Stimulated activated naive B cell treated with anti-CD40 and anti-IgM and Interleukin-4, amounts not matched to agents 10 μg/mL and 1 μg/mL and 100 μg/mL, for 72 hours (primary cell): Measurements from ENCODE around the gene FASN.

Experiments used
- ATAC-seq, 2 donors: fragments of 150-1000 bp; cut with Tn5 transposase; replicated peaks; 2 replicates each; pipeline ENCODE4 v1.10.0; 2021; ENCODE audit warnings: moderate library complexity in 1 of 2
- DNase-seq: peaks from one replicate; pipeline ENCODE4 v3.0.0; 2021
- H3K27ac Mint-ChIP-seq: one replicate; pipeline ENCODE4 v1.8.0; 2022; ENCODE audit warnings: mild to moderate bottlenecking, mixed read lengths
- H3K27me3 Mint-ChIP-seq, 2 donors: one replicate each; pipeline ENCODE4 v1.8.0; 2022; ENCODE audit warnings: mixed read lengths in 2 of 2
- H3K36me3 Mint-ChIP-seq, 2 donors: one replicate each; pipeline ENCODE4 v1.8.0; 2022; ENCODE audit warnings: mixed read lengths in 2 of 2, mild to moderate bottlenecking in 1 of 2
- H3K4me1 Mint-ChIP-seq, 2 donors: one replicate each; pipeline ENCODE4 v1.8.0; 2022; ENCODE audit warnings: mixed read lengths in 2 of 2, mild to moderate bottlenecking in 1 of 2
- H3K4me3 Mint-ChIP-seq, 2 donors: one replicate each; pipeline ENCODE4 v1.8.0; 2022; ENCODE audit warnings: mild to moderate bottlenecking in 2 of 2, mixed read lengths in 2 of 2, moderate library complexity in 1 of 2
- H3K9me3 Mint-ChIP-seq, 2 donors: one replicate each; pipeline ENCODE4 v1.8.0; 2022; ENCODE audit warnings: mixed read lengths in 2 of 2, mild to moderate bottlenecking in 1 of 2

Gene FASN

GRCh38 chr17:82091264-82092066, 6.6 kb downstream of the FASN start:
- no peaks in the 10 kb centered on the region for H3K27me3 Mint-ChIP-seq
- H3K9me3 Mint-ChIP-seq: no peaks in the 10 kb centered on the region
- peaks cover 6 to 12% of the 10 kb centered on the region in 2 donors for H3K4me1 Mint-ChIP-seq
- ATAC-seq: no peak
- DNase-seq: no peak
- peaks cover 30 to 43% of the 10 kb centered on the region in 2 donors for H3K36me3 Mint-ChIP-seq
- no peak overlapping the region for H3K27ac Mint-ChIP-seq
- no peak overlapping the region for H3K4me3 Mint-ChIP-seq

GRCh38 chr17:82090549-82091263, 7.3 kb downstream of the FASN start:
- Mint-ChIP-seq H3K36me3 (peaks cover 27 to 35% of the 10 kb centered on the region in 2 donors), H3K4me3 (no peak overlapping the region), H3K4me1 (peaks cover 4 to 5% of the 10 kb centered on the region in 2 donors), H3K27ac (no peak overlapping the region), H3K27me3 (no peaks in the 10 kb centered on the region), H3K9me3 (no peaks in the 10 kb centered on the region)
- ATAC-seq: no peak
- DNase-seq: no peak

- Mint-ChIP-seq H3K27me3 (no peaks in the 10 kb centered on the region), H3K9me3 (no peaks in the 10 kb centered on the region), H3K4me3 (no peak overlapping the region), H3K36me3 (peaks cover 24 to 28% of the 10 kb centered on the region in 2 donors), H3K4me1 (peaks cover 4% of the 10 kb centered on the region in 2 donors), H3K27ac (no peak overlapping the region)
- no peak for ATAC-seq
- no peak for DNase-seq
Observed at GRCh38 chr17:82089723-82090548, 8.1 kb downstream of the FASN start.

- H3K9me3 Mint-ChIP-seq: no peaks in the 10 kb centered on the region
- H3K36me3 Mint-ChIP-seq: peaks cover 27 to 31% of the 10 kb centered on the region in 2 donors
- ATAC-seq (no peak), DNase-seq (no peak)
- H3K27ac Mint-ChIP-seq: peak overlapping the region; percentile 20
- no peak overlapping the region for H3K4me3 Mint-ChIP-seq
- H3K4me1 Mint-ChIP-seq: peaks cover 4 to 5% of the 10 kb centered on the region in 2 donors
- H3K27me3 Mint-ChIP-seq: no peaks in the 10 kb centered on the region
Observed at GRCh38 chr17:82088838-82089722, 9.0 kb downstream of the FASN start.

DNA sequence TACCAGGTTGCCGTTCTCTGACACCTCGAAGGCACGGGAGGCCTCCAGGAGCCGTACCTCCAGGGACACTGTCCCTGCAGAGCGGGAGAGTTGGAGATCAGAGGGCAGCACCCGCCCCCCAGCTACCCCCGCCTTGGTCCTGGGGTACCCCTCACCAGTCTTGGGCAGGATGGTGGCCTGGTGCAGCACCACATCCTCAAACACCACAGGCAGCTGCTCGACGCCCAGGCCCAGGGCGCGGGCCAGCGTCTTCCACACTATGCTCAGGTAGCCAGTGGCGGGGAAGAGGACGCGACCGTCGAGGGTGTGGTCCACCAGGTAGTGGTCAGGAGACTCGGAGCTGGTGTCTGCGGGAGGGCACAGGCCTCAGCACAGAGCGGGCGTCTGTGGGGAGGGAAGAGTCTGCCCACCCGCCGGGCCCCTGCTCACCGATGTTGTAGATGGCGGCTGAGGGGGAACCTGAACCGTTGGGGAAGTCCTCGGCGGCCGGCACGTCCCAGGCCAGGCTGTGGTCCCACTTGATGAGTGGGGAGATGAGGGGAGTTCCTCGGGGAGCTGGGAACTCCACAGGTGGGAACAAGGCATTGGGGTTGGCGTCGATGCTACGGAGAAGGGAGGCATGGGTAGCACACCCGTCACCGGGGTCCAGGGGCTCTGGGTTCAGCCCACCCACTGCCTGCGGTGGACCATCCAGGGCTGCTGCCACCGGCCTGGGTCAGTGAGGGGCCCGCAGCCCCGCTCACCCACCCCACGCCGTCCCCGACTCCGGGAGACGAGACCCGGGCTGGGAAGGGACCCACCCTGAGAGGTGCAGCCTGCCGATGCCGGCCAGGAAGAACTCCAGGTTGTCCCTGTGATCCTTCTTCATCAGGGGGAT, 9.8 kb downstream of the FASN start:
- ATAC-seq (no peak), DNase-seq (no peak)
- Mint-ChIP-seq H3K36me3 (peaks cover 30 to 33% of the 10 kb centered on the region in 2 donors), H3K4me1 (peaks cover 1 to 3% of the 10 kb centered on the region in 2 donors), H3K27ac (no peak overlapping the region), H3K4me3 (no peak overlapping the region), H3K9me3 (no peaks in the 10 kb centered on the region), H3K27me3 (no peaks in the 10 kb centered on the region)

- H3K36me3 Mint-ChIP-seq: peaks cover 34 to 41% of the 10 kb centered on the region in 2 donors
- H3K27me3 Mint-ChIP-seq: no peaks in the 10 kb centered on the region
- no peak overlapping the region for H3K27ac Mint-ChIP-seq
- no peak overlapping the region for H3K4me3 Mint-ChIP-seq
- H3K4me1 Mint-ChIP-seq: peaks cover 0 to 2% of the 10 kb centered on the region in 2 donors
- ATAC-seq: no peak
- DNase-seq: no peak
- no peaks in the 10 kb centered on the region for H3K9me3 Mint-ChIP-seq
Observed at GRCh38 chr17:82086941-82087906, 10.8 kb downstream of the FASN start.

DNA sequence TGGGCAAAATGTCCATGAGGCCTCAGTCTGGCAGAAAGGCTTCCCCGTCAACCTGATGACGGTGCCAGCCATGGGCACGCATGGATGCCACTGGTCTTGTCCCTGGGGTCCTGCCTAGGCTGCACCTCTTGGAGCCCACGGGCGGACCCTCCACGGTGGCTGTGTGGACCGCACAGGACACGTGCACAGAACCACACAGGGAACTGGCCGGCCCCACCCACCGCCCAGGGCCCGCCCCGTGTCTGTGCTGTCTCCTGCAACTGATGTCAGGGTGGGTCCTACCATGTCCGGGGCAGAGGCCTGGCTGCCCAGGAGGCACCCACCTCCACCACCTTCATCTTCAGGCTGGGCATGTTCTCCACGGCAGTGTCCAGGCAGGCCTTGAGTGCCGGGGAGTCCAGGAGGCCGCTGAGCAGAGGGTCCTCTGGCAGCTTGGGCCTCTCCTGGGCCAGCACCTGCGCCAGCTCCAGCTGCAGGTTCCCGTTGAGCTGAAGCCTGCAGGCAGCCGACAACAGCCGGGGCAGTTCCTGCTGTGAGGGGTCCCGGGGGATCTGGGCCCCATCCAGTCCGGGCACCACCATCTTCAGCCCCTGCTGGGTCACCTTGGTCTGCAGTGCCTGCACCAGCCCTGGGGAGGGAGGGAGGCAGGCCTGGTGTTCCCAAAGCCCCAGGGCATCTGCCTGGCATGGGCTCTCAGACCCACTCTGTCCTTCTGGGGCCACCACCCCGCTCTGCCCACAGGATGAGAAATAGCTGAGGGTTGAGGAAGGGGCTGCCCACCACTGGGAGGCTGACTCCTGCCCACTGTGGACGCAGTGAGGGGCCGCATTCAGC, 11.9 kb downstream of the FASN start:
- ATAC-seq (no peak), DNase-seq (no peak)
- H3K36me3 Mint-ChIP-seq: peaks cover 35 to 38% of the 10 kb centered on the region in 2 donors
- H3K9me3 Mint-ChIP-seq: no peaks in the 10 kb centered on the region
- H3K27ac Mint-ChIP-seq: no peak overlapping the region
- H3K27me3 Mint-ChIP-seq: no peaks in the 10 kb centered on the region
- peaks cover 0 to 2% of the 10 kb centered on the region in 2 donors for H3K4me1 Mint-ChIP-seq
- H3K4me3 Mint-ChIP-seq: no peak overlapping the region

- peaks cover 38 to 44% of the 10 kb centered on the region in 2 donors for H3K36me3 Mint-ChIP-seq
- no peaks in the 10 kb centered on the region for H3K9me3 Mint-ChIP-seq
- DNase-seq (no peak), ATAC-seq (no peak)
- no peak overlapping the region for H3K27ac Mint-ChIP-seq
- H3K27me3 Mint-ChIP-seq: no peaks in the 10 kb centered on the region
- H3K4me3 Mint-ChIP-seq: peak overlapping the region in 1 of 2 donors; percentile 14
- H3K4me1 Mint-ChIP-seq: peaks cover 0 to 2% of the 10 kb centered on the region in 2 donors
Observed at GRCh38 chr17:82085031-82085861, 12.8 kb downstream of the FASN start.

GRCh38 chr17:82084373-82085030, 13.5 kb downstream of the FASN start:
- no peaks in the 10 kb centered on the region for H3K9me3 Mint-ChIP-seq
- H3K36me3 Mint-ChIP-seq: peaks cover 43 to 50% of the 10 kb centered on the region in 2 donors
- no peak for ATAC-seq
- no peak overlapping the region for H3K4me3 Mint-ChIP-seq
- H3K4me1 Mint-ChIP-seq: peaks cover 0 to 2% of the 10 kb centered on the region in 2 donors
- no peak overlapping the region for H3K27ac Mint-ChIP-seq
- no peaks in the 10 kb centered on the region for H3K27me3 Mint-ChIP-seq
- no peak for DNase-seq

DNA sequence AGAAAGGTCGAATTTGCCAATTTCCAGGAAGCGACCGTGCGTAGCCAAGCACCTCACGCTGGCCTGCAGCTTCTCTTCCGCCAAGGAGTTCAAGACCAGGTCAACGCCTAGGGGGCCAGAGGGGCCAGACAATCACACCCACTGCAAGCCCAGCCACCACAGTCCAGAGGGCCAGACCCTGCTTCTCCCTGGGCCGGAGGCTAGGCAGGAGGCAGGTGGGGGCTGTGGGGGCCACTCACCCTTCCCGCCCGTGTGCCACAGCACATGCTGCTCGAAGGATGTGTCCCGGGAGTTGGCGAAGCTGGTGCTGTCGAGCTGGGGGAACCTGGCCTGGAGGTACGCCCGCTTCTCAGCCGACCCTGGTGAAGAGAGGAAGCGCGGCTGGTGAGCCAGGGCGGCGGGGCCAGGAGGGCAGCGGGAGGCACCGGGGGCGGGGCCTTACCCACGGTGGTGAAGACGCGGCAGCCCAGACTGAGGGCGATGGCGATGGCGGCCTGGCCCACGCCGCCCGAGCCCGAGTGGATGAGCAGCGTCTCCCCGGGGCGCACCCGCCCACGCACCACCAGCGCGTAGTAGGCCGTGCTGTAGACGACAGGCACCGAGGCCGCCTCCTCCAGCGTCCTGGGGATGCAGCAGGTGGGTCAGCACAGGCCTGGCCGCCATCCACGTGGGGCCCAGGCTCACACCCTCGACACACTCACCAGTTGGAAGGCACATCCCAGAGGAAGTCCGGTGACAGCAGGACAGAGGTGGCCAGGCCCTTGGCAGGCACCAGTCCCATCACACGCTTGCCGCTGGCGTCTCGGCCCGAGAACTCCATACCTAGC, 14.3 kb downstream of the FASN start:
- Mint-ChIP-seq H3K4me1 (peaks cover 0 to 2% of the 10 kb centered on the region in 2 donors), H3K36me3 (peaks cover 48 to 49% of the 10 kb centered on the region in 2 donors), H3K9me3 (no peaks in the 10 kb centered on the region), H3K4me3 (no peak overlapping the region), H3K27me3 (no peaks in the 10 kb centered on the region), H3K27ac (peak overlapping the region; percentile 31)
- no peak for DNase-seq
- ATAC-seq: no peak
